EH (cell line): Measurements from ENCODE around the gene SCFD2.

Source experiments
- DNase-seq: peaks from one replicate; pipeline ENCODE4 v3.0.0-alpha.2; 2015; ENCODE audit warnings: low read depth

Gene SCFD2

GRCh38 chr4:52984462-52984881, 381.4 kb downstream of the SCFD2 start:
- peak; percentile 35 for DNase-seq

DNA sequence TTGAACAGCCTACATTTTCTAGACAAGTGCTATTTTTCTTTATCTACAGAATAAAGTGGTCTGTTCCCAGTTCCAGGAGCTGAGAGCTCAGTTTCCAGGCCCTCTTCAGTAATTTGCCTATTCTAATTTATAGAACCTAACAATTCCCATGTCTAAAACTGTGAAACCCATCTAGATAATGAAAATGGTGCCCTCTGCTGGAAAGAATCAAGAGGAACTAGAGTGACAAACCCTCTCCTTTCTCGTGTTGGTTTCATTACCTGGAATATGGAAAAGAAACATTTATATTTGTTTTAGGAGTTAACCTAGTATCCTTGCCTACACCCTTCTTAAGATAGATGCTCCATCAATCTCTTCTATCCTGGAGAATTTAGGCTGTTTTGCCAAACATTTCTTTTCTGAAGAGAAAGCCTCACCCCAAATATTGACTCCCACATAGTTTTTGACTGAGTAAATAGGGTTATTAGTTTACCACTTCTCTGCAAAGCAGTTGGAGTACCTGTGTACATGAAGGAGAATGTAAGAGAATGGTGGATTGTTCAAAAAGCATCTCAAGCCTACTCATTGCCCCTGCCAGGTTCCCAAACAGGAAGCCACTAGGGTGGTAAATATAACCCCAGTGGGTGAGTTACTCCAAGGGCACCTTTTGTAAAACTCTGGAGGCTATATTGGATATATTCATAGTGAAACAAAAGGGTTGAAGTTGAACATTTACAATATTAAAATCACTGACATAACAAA, 382.1 kb downstream of the SCFD2 start:
- peak; percentile 67 for DNase-seq

GRCh38 chr4:52982946-52983340, 382.9 kb downstream of the SCFD2 start:
- DNase-seq = no peak

DNA sequence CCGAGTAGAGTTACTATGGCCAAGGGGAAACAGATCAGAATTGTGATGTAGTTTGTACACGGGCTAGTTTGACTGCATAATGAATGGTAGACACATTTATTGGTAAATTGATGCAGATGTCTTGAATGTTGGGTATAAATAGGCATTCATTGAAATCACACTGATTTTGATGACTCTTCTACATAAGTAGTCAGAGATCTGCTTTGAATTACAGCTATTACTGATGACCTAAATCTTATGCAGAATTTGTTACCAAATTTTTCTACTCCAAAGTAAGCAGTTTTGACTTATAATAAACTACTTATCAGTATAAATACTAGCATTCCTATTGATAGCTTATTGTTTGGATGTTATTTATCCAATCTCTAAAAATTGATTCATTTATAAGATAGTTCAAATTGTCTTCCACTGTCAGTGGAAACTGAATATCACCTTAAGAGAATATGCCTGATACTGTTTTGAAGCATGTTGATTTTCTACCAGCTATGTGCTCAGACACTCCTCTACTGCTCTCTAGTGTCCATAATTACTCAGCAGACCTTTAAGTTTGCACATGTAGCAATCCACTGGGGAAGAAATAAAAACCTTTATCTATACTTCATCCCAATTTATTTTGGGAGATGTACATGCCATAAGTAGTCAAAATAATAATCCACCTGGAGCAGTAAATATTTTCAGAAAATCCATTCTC, 383.5 kb downstream of the SCFD2 start:
- DNase-seq = peak; percentile 65

DNA sequence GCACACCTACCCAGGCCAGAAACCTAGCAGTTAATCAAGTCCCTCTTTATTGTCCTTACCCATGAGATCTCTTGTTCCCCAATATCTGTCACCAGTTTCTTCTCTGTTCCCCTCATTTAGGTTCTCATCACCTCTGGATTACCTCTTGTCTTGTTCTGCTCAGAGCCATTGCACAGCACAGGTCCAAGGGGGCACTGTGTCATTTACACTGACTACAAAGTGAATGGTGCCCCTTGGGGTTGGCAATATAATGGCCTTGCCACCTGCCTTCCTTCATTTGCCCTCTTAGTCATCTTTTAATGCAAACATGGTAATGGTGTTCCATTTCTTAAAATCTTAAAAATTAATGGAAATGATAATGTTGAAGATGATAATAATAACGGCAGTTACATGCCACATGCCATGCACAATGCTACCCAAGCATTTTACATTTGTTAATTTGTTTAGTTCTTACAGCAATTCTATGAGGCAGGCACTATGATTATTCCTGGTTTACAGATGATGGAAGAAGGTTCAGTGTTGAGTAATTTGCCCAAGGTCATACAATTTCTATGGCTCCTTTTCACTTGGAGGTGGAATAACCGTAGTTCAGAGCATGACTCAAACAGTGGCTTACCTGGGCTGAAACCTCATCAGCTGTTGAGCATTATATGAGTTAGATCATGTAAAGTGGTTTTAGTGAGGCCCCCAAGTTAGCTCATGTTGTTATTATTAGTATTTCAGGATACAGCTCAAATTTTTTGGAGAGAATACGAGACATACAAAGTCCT, 385.9 kb downstream of the SCFD2 start:
- no peak for DNase-seq

- peak; percentile 14 for DNase-seq
Observed at GRCh38 chr4:52979020-52979419, 386.8 kb downstream of the SCFD2 start.

- no peak for DNase-seq
Observed at GRCh38 chr4:52977252-52977651, 388.6 kb downstream of the SCFD2 start.

- DNase-seq = no peak
Observed at GRCh38 chr4:52976523-52977230, 389.2 kb downstream of the SCFD2 start.

GRCh38 chr4:52968691-52969090, 397.2 kb downstream of the SCFD2 start:
- no peak for DNase-seq

GRCh38 chr4:52968241-52968640, 397.6 kb downstream of the SCFD2 start:
- DNase-seq = no peak

DNA sequence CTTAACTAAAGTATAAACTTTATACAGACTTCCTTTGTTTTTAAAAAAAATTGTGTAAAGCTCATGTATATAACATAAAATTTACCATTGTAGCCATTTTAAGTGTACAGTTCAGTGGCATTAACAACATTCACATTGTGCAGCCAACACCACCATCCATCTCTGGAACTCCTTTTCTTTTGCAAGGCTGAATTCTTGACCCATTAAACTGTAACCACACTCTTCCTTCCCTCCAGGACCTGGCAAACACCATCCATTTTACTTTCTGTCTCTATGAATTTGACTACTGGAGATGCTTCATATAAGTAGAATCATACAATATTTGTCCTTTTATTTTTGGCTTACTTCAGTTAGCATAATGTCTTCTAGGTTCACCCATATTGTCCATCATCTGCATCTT, 399.1 kb downstream of the SCFD2 start:
- peak; percentile 24 for DNase-seq

DNA sequence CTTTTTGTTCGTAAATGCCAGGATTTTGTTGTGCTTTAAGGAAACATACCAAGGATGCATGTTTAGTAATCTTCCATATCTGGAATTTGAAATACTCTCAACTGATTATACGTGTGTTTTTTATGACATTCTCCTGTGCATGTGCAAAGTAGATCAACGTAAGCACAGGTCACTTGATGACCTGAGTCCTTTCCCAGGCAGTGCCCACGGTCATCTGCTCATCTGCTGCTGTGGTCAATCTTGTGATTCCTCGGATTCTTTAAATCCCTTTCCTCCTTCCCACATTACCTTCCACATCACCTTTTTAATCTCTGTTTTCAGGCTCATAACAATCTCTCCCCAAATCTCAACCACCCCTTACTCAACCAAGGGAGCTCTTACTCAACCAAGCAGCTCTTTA, 399.7 kb downstream of the SCFD2 start:
- no peak for DNase-seq

GRCh38 chr4:52964561-52965101, 401.2 kb downstream of the SCFD2 start:
- no peak for DNase-seq

DNA sequence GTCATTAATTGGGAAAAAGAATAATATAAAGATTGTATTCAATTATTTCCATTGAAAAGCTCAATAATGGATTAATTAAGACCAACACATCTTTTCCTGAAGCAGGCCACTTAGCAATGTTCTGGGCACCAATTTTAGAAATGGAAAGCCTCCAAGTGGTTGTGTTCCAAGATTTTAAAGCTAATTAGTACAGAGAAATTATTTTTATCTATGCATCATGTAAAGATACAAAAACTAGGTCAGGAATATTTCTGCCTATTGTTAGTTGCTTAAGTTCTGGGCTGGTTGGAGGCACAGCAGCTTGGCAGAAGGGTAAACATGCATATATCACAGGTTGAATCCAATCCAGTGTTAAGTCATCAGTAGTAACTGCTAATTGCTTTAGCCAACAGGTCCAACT, 401.9 kb downstream of the SCFD2 start:
- no peak for DNase-seq

DNA sequence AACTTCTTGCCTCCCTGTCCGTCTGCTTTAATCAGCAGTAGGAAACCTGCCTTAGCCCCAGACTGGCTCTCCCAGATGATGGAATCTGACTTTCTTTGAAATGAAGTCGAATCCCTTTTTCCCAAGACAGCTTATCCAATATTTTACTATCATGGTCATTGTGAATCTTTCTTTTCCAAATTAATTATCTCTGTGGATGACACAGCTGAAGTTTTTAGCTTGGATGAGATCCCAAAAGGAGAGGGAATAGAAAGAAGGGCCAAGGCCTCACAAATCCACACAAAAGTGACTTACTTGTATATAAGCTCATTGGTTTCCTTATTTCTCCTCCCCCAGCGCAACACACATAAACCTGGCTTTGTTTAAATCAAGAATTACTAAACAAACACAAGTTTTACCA, 403.1 kb downstream of the SCFD2 start:
- no peak for DNase-seq

DNA sequence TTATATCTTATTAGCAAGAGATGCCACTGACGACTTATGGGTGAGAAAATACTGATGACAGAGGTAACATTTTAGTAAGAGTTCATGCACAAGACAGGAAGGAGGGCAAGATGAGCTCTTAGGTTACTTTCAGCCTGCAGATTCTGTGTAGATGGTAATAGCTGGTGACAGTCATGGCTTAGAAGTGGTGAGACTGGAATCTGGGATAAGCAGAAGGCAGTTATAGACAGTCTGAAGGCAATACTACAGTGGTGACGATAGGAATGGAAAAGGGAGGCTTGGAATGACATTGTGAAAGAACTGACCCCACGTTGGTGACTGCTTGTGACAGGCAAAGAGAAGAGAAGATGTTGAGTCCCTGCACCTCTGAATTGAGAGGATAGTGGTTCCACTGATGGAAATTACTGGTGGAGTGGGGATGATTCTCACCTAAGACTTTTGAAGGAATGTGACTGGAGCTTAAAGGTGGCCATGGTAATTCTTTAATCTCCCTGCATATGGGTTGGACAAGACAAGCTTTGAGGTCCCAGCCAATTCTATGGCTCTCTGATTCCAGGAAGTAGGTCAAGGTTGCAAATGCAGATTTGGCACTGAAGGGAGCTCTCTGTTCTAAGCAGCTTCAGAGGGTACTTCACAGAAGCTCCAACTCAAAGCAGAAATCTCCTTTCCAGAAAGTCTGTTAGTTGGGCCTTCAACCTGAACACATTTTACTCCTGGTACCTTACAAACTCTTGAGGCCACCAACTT, 404.0 kb downstream of the SCFD2 start:
- no peak for DNase-seq

DNA sequence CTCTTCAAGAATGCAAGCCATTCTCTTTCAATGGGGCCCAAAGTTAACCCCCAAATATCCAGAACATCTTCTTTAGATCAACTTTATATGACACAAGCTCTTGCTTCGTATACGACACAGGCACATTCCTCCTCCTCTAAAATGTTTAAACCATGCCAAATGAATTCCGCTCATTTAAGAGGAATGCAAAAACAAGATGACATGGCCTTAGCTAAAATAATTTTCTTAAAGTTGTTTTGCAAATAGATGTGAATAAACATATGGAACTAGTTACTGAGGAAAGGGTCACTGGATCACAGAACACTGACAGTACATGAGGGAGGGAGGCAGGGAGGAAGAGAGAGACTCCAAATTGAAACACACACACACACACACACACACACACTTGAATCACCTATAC, 406.3 kb downstream of the SCFD2 start:
- DNase-seq = peak; percentile 90

DNA sequence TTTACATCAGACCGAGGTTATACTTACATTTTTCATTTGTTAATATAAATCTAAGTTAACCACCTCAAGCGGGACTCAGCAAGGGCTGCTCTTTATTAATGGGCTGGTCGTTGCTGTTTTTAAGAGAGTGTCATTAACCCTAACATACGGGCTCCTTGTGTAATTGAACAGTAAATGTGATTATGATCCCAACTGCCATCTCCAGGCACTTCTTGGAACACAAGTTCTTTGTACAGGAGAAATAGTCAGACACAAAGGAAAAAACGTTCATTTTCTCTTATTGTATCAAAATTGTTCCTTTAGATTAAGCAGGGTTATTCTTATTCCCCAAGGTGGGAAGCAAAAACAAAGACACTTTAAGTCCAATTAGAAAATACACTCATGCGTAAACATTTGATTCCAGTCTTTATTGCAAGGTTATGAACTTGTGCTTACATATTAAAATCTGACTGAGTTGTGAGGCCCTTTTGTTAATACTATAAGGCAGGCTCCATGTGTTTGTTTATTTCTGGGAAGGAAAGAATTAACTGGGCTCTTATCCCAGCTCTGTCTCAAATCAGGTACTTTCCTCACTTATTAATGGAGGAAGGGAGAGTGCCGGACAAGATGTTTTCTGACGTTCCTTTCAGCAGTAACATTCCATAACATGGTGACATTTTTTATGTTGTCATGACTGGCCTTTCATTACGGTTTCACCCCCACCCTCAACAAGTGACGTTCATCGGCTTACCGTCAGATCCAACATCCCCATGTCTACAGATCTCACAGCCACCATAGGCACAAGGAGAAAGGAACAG, 407.8 kb downstream of the SCFD2 start:
- DNase-seq = peak; percentile 52

GRCh38 chr4:52957220-52957686, 408.6 kb downstream of the SCFD2 start:
- peak; percentile 34 for DNase-seq

- DNase-seq = peak; percentile 34
Observed at GRCh38 chr4:52956691-52957090, 409.2 kb downstream of the SCFD2 start.
